HCT116 (cell line): ENCODE results near the gene MLXIPL. TPM values are rescaled to one million over a fixed set of nuclear protein-coding genes. Genes with fewer than 3 reads are reported as not detected.

Experiments
- ATAC-seq: fragments of 200-7000 bp; cut with Tn5 transposase; 2 replicates; pipeline ENCODE4 v1.9.1; 2020; ENCODE audit warnings: mild to moderate bottlenecking, moderate library complexity
- BruUV-seq: library from RNA; stranded (reverse); fragments of 400-500 nt; replicated peaks from 2 replicates; lab custom pipeline; 2021; lab: Mats Ljungman, UMichigan
- CTCF ChIA-PET: fragments of 300-600 bp; sonication (Branson Sonifier 250); formaldehyde crosslinking; loops from one replicate; lab custom pipeline; 2021; ENCODE audit warnings: antibody characterized with exemption; lab: Charles Lee
- POLR2A ChIA-PET: fragments of 300-600, 350-600 bp; sonication (Branson Sonifier 250); formaldehyde crosslinking; loops from one replicate; lab custom pipeline; 2021; ENCODE audit warnings: antibody characterized with exemption; lab: Charles Lee
- RAD21 ChIA-PET, 2 experiments: fragments of 300-600 bp; sonication (Branson Sonifier 250); formaldehyde crosslinking; loops; one replicate each; lab custom pipeline; 2023; ENCODE audit warnings: low total read pairs in 2 of 2; ENCODE audit not compliant: uncharacterized antibody in 2 of 2, unreplicated experiment in 2 of 2, low non-redundant PET in 1 of 2; lab: Charles Lee
- DNase-seq: peaks from one replicate; pipeline ENCODE4 v3.0.0-alpha.2; 2010; ENCODE audit warnings: low read depth, low spot score
- H2AFZ ChIP-seq: fragments of 200-600 bp; shearing (Covaris generic), sonication (generic); 2 replicates; pipeline ENCODE4 v1.6.1; 2017; ENCODE audit warnings: low read depth, mixed run types, mixed read lengths, antibody characterized with exemption, low read length; ENCODE audit not compliant: poor library complexity, severe bottlenecking
- H3K27ac ChIP-seq: 2 replicates; pipeline ENCODE4 v1.5.1; 2012; ENCODE audit warnings: low read depth, low read length
- H3K27me3 ChIP-seq: fragments of 200-600 bp; sonication (generic); 2 replicates; pipeline ENCODE4 v1.6.1; 2016; ENCODE audit warnings: mixed run types, low read length, mixed read lengths; ENCODE audit not compliant: insufficient read depth
- H3K36me3 ChIP-seq, 2 experiments: fragments of 200-500 bp in 1 of 2; fragments of 200-600 bp in 1 of 2; sonication (Bioruptor generic) in 1 of 2; sonication (generic) in 1 of 2; 2 replicates each; pipeline versions ENCODE4 v1.5.1 to v1.6.1; 2014 to 2016; ENCODE audit warnings: low read length in 2 of 2, inconsistent platforms in 1 of 2, mixed read lengths in 1 of 2, mixed run types in 1 of 2; ENCODE audit not compliant: insufficient read depth in 2 of 2, control insufficient read depth in 1 of 2
- H3K4me1 ChIP-seq, 2 experiments: fragments of 200-600 bp in 1 of 2; sonication (generic) in 1 of 2; 2 replicates each; pipeline versions ENCODE4 v1.5.1 to v1.6.1; 2012 to 2017; ENCODE audit warnings: low read length in 2 of 2, inconsistent platforms in 1 of 2, mild to moderate bottlenecking in 1 of 2, mixed read lengths in 1 of 2, mixed run types in 1 of 2, moderate library complexity in 1 of 2; ENCODE audit not compliant: insufficient read depth in 2 of 2, control insufficient read depth in 1 of 2
- H3K4me2 ChIP-seq: fragments of 200-600 bp; sonication (generic); 2 replicates; pipeline ENCODE4 v1.6.1; 2017; ENCODE audit warnings: mixed run types, low read length, mixed read lengths
- H3K4me3 ChIP-seq, 2 experiments: fragments of 200-600 bp in 1 of 2; sonication (generic) in 1 of 2; replicated peaks in 1 of 2; 2 replicates each; pipeline ENCODE4 v1.5.1; 2011 to 2016; ENCODE audit warnings: low read length in 2 of 2, control low read depth in 1 of 2, low read depth in 1 of 2, mild to moderate bottlenecking in 1 of 2, mixed read lengths in 1 of 2, mixed run types in 1 of 2
- H3K79me2 ChIP-seq: fragments of 200-600 bp; sonication (generic); 2 replicates; pipeline ENCODE4 v1.6.1; 2017; ENCODE audit warnings: mild to moderate bottlenecking, mixed run types, low read length, moderate library complexity, mixed read lengths; ENCODE audit not compliant: insufficient read depth
- H3K9ac ChIP-seq: fragments of 200-600 bp; sonication (generic); 2 replicates; pipeline ENCODE4 v1.6.1; 2016; ENCODE audit warnings: low read length, mixed read lengths
- H3K9me2 ChIP-seq: fragments of 200-600 bp; sonication (generic), shearing (Covaris generic); 2 replicates; pipeline ENCODE4 v1.6.1; 2017; ENCODE audit warnings: mixed run types, mild to moderate bottlenecking, moderate library complexity; ENCODE audit not compliant: insufficient read depth
- H3K9me3 ChIP-seq, 2 experiments: fragments of 200-500 bp in 1 of 2; fragments of 200-600 bp in 1 of 2; sonication (Bioruptor generic) in 1 of 2; sonication (generic) in 1 of 2; 2 replicates each; pipeline ENCODE4 v1.6.1; 2014 to 2017; ENCODE audit warnings: low read length in 2 of 2, mixed read lengths in 2 of 2, inconsistent platforms in 1 of 2, low read depth in 1 of 2, mild to moderate bottlenecking in 1 of 2, mixed run types in 1 of 2, moderate library complexity in 1 of 2; ENCODE audit not compliant: control insufficient read depth in 1 of 2, insufficient read depth in 1 of 2
- H4K20me1 ChIP-seq: fragments of 200-600 bp; sonication (generic), shearing (Covaris generic); 2 replicates; pipeline ENCODE4 v1.6.1; 2017; ENCODE audit warnings: mixed run types, mild to moderate bottlenecking, moderate library complexity; ENCODE audit not compliant: insufficient read depth
- CBX3 ChIP-seq: IDR thresholded peaks from 2 replicates; pipeline ENCODE4 v1.6.1; 2012; ENCODE audit warnings: low read depth
- CEBPB ChIP-seq: IDR thresholded peaks from 2 replicates; pipeline ENCODE4 v1.6.1; 2012; ENCODE audit warnings: low read depth
- EGR1 ChIP-seq: IDR thresholded peaks from 2 replicates; pipeline ENCODE4 v1.6.1; 2012; ENCODE audit warnings: low read depth
- ELF1 ChIP-seq: IDR thresholded peaks from 2 replicates; pipeline ENCODE4 v1.6.1; 2012; ENCODE audit warnings: low read depth, borderline replicate concordance
- EZH2 ChIP-seq: fragments of 200-600 bp; sonication (generic); IDR thresholded peaks from 2 replicates; pipeline ENCODE4 v1.6.1; 2017; ENCODE audit warnings: antibody characterized with exemption, mixed run types
- FOSL1 ChIP-seq: IDR thresholded peaks from 2 replicates; pipeline ENCODE4 v1.6.1; 2012; ENCODE audit warnings: low read depth
- JUND ChIP-seq: IDR thresholded peaks from 2 replicates; pipeline ENCODE4 v1.6.1; 2012
- POLR2A ChIP-seq: IDR thresholded peaks from 2 replicates; pipeline ENCODE4 v1.7.0; 2011; ENCODE audit warnings: borderline replicate concordance; ENCODE audit not compliant: insufficient read depth, insufficient read length; ENCODE audit errors: extremely low read depth
- POLR2AphosphoS5 ChIP-seq: IDR thresholded peaks from 2 replicates; pipeline ENCODE4 v1.6.1; 2011; ENCODE audit warnings: mild to moderate bottlenecking, low read depth, low read length, moderate library complexity
- RAD21 ChIP-seq: IDR thresholded peaks from 2 replicates; pipeline ENCODE4 v1.6.1; 2012; ENCODE audit warnings: low read depth, mild to moderate bottlenecking
- SP1 ChIP-seq: IDR thresholded peaks from 2 replicates; pipeline ENCODE4 v1.6.1; 2012; ENCODE audit warnings: low read depth
- SRF ChIP-seq: IDR thresholded peaks from 2 replicates; pipeline ENCODE4 v1.6.1; 2012; ENCODE audit warnings: low read depth
- ZBTB33 ChIP-seq: IDR thresholded peaks from 2 replicates; pipeline ENCODE4 v1.6.1; 2011; ENCODE audit warnings: mild to moderate bottlenecking, low read length, moderate library complexity; ENCODE audit not compliant: insufficient replicate concordance; ENCODE audit errors: extremely low read depth
- ZNF274 ChIP-seq: fragments of 200-500 bp; sonication (Bioruptor generic); IDR thresholded peaks from 2 replicates; pipeline ENCODE4 v1.6.1; 2014; ENCODE audit warnings: mild to moderate bottlenecking, low read depth, low read length, inconsistent platforms
- intact Hi-C: fragments of 100-400 bp; cut with micrococcal nuclease; formaldehyde crosslinking; loops from 2 replicates; pipeline ENCODE4 v1.10.0; 2022
- total RNA-seq: library from RNA; stranded (reverse); gene quantifications from one replicate; pipeline ENCODE4 v1.2.1, GENCODE V29; 2021; ENCODE audit not compliant: unreplicated experiment
- TF ChIP-seq, protein P1 (sequence below): IDR thresholded peaks from 2 replicates; pipeline ENCODE4 v1.6.1; 2012
- TF ChIP-seq, protein P2 (sequence below), 3 experiments: fragments of 200-600 bp in 1 of 3; sonication (generic) in 1 of 3; IDR thresholded peaks in 2 of 3; conservative IDR thresholded peaks in 1 of 3; 2 replicates each; pipeline ENCODE4 v1.5.1; 2012 to 2017; ENCODE audit warnings: low read depth in 2 of 3, low read length in 2 of 3, antibody characterized with exemption in 1 of 3, borderline replicate concordance in 1 of 3, control low read depth in 1 of 3, mild to moderate bottlenecking in 1 of 3, mixed read lengths in 1 of 3, mixed run types in 1 of 3, moderate library complexity in 1 of 3; ENCODE audit not compliant: insufficient read depth in 1 of 3
- TF ChIP-seq, protein P3 (sequence below): IDR thresholded peaks from 2 replicates; pipeline ENCODE4 v1.6.1; 2012

MLXIPL gene
- total RNA-seq, 1 experiment from 2014 or later: 79.4 TPM

DNA sequence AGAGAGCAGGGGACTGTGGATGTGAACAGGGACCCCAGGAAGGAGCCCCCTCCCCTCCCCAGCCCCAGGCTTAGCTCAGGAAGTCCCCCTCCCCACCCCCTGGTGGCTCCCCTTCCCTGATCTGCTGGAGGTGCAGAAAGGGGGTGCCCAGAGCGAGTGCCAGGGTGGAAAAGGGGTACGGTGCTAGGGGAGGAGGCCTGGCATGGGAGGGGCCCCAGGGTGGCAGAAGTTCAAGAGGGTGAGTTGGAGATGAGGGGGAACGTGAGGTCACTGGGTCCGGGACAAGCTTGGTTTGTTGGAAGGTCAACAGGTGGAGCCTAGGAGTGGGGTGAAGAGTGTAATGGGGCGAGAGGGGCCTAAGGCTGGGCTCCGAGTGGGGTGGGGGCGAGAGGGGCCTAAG lies 24.4 kb downstream of the MLXIPL start:
- Histone ChIP-seq H3K9me3 (no peaks in the 10 kb centered on the region), H3K9ac (no peak overlapping the region), H3K79me2 (no peaks in the 10 kb centered on the region), H4K20me1 (no peaks in the 10 kb centered on the region), H3K27me3 (no peaks in the 10 kb centered on the region), H2AFZ (no peak overlapping the region), H3K4me3 (no peak overlapping the region), H3K4me2 (no peak overlapping the region), H3K27ac (no peak overlapping the region), H3K36me3 (no peaks in the 10 kb centered on the region; a peak in 1 of 4 replicates), H3K4me1 (peaks cover 10 to 27% of the 10 kb centered on the region in 2 experiments; a peak in 3 of 4 replicates), H3K9me2 (no peaks in the 10 kb centered on the region)
- BruUV-seq: no TSS peak
- intact Hi-C loops: no loop called here
- DNase-seq (no peak), ATAC-seq (no peak)
- CTCF ChIA-PET: no interaction called here
- POLR2A ChIA-PET: no interaction called here
- no peak for TF ChIP-seq ELF1
- RAD21 ChIA-PET: no interaction called here

DNA sequence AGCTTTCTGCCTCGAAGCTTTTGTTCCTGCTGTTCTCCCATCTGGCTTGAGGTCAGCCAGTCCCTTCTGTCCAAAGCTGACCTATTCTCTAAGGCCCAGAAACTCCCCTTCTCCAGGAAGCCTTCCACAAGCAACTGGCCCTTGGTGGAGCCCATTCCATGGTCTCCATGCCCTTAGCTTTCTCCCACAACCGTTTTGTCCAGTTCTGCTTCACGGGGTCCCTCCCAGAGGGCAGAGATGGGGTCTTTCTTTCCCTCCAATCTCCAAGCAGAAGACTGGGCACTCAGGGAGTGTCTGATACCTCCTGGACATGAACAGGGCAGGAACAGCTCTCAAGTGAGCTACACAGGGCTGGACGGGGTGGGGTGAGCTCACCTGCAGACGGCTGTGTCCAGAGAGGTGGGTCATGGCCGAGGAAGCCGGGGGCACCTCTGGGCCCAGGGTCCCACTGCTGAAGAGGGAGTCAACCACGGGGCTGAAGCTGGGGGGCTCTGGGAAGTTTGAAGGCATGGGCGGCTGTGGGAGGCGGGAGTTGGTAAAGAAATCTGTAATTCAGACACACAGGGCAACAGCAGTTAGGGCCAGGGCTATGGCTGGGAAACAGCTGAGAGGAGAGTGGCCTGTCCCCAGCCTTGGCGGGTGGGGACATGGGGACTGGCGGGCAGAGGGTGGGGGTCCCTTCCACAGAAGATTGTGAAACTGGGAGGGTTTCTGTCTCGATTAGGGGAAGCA lies 25.0 kb downstream of the MLXIPL start:
- BruUV-seq: no TSS peak
- H3K27ac ChIP-seq: no peak overlapping the region
- no peak for DNase-seq
- RAD21 ChIA-PET: interaction anchor here in 1 of 2 experiments (1.0 kb wide), 1 partner anchor 257 kb away, joined by 3 read pairs; no protein-coding TSS in a partner anchor
- no peak overlapping the region for H3K4me2 ChIP-seq
- ATAC-seq: no peak
- peaks cover 10 to 27% of the 10 kb centered on the region in 2 experiments; a peak in 3 of 4 replicates for H3K4me1 ChIP-seq
- CTCF ChIA-PET: no interaction called here
- H3K4me3 ChIP-seq: no peak overlapping the region
- H3K27me3 ChIP-seq: no peaks in the 10 kb centered on the region
- POLR2A ChIA-PET: no interaction called here
- no peaks in the 10 kb centered on the region for H3K9me3 ChIP-seq
- intact Hi-C loops: no loop called here
- no peak overlapping the region for H2AFZ ChIP-seq
- no peaks in the 10 kb centered on the region for H4K20me1 ChIP-seq
- no peak overlapping the region for H3K9ac ChIP-seq
- no peaks in the 10 kb centered on the region; a peak in 1 of 4 replicates for H3K36me3 ChIP-seq
- no peaks in the 10 kb centered on the region for H3K79me2 ChIP-seq
- H3K9me2 ChIP-seq: no peaks in the 10 kb centered on the region
- no peak for TF ChIP-seq ELF1
- no peak for TF ChIP-seq POLR2A
- TF ChIP-seq CBX3: no peak
- TF ChIP-seq RAD21: no peak
- TF ChIP-seq ZBTB33: no peak
- TF ChIP-seq EZH2: no peak
- no peak for TF ChIP-seq SP1
- TF ChIP-seq FOSL1: no peak
- TF ChIP-seq EGR1: no peak
- TF ChIP-seq, protein P1, sequence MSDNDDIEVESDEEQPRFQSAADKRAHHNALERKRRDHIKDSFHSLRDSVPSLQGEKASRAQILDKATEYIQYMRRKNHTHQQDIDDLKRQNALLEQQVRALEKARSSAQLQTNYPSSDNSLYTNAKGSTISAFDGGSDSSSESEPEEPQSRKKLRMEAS: no peak
- TF ChIP-seq SRF: no peak
- TF ChIP-seq, protein P2, sequence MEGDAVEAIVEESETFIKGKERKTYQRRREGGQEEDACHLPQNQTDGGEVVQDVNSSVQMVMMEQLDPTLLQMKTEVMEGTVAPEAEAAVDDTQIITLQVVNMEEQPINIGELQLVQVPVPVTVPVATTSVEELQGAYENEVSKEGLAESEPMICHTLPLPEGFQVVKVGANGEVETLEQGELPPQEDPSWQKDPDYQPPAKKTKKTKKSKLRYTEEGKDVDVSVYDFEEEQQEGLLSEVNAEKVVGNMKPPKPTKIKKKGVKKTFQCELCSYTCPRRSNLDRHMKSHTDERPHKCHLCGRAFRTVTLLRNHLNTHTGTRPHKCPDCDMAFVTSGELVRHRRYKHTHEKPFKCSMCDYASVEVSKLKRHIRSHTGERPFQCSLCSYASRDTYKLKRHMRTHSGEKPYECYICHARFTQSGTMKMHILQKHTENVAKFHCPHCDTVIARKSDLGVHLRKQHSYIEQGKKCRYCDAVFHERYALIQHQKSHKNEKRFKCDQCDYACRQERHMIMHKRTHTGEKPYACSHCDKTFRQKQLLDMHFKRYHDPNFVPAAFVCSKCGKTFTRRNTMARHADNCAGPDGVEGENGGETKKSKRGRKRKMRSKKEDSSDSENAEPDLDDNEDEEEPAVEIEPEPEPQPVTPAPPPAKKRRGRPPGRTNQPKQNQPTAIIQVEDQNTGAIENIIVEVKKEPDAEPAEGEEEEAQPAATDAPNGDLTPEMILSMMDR (IDR thresholded peaks at IDR 0.05 in 2 of 3, conservative IDR thresholded peaks at IDR 0.05 in 1 of 3; ENCODE audit: borderline replicate concordance in 1 of 3, insufficient read depth in 1 of 3, low read depth in 2 of 3, low read length in 2 of 3): no peak
- TF ChIP-seq CEBPB: no peak
- TF ChIP-seq, protein P3, sequence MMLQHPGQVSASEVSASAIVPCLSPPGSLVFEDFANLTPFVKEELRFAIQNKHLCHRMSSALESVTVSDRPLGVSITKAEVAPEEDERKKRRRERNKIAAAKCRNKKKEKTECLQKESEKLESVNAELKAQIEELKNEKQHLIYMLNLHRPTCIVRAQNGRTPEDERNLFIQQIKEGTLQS: no peak
- TF ChIP-seq POLR2AphosphoS5: no peak
- TF ChIP-seq ZNF274: no peak
- TF ChIP-seq JUND: no peak
